ENCODE measurements around the gene DARS1.
"Not testable (repeated sequence)": the region's sequence is repeated elsewhere in the genome, so short reads cannot be mapped to it uniquely, and the experiment has no call there.

DARS1 gene

DNA sequence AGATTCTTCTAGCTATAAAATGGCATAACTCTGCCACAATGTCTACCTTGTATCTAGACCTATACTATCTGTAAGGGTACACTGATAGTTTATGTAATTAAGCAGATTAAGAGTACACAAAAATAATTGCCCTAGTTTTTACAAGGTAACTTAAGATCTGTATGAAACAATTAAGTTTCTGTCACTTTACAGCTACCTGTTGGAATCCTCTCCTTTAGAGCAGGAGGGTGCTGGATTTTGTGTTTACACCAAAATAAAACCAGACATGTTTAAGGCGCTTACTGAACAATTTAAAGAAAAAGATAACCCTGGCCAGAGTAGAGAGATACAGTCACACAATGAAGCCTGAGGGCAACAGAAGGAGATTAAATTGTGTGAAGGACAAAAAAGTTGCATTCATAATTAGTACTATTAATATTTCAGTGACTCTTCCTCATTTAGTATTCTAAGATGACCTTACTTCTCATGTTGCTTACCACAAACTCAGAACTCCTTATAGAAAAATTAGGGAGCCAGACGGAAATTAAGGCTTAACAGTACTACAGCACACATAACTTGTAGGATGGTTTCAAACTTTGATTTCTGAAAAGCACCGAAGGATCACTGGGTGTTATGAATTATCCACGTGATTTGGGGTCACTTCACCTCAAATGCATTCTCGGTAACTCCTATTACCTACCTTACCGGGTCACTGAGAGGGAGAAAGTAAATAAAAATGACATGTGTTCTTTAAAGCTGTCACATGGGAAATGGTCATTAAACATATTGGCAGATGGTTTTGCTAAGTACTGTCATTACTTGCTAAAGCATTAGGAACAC lies 1.0 kb downstream of the DARS1 start:
- no peak for DNase-seq (ENCODE audit: low read depth in 2 of 2)

DNA sequence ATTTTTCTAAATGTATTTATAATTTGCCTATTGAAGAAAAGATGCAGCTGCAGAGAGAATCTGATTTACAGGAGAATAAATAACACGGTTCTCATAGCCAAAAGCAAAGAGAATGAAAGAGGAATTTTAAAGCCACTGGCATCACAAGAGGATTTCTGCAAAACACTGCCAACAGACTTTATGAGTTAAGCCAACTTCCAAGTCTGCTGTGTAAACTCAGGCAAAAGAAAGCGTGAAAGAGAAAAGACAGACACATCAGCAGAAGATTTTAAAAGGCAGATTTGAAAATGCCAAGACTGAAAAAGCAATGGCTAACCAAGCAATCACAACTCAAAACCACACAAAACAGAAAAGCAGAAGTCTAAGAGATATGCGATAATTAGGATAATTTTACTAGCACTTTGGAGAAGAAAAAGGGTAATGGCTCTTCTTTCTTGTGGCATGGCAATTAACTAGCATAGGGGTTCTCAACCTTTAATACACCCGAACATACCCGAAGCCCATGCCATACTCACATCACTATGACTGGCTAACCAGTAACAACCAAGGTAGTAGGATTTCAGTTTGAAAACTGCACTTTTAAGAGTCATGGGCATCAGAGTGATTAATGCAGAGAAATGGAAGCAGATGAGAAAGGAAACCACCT lies 4.9 kb downstream of the DARS1 start:
- DNase-seq (ENCODE audit: low read depth in 2 of 2), result no peak

DNA sequence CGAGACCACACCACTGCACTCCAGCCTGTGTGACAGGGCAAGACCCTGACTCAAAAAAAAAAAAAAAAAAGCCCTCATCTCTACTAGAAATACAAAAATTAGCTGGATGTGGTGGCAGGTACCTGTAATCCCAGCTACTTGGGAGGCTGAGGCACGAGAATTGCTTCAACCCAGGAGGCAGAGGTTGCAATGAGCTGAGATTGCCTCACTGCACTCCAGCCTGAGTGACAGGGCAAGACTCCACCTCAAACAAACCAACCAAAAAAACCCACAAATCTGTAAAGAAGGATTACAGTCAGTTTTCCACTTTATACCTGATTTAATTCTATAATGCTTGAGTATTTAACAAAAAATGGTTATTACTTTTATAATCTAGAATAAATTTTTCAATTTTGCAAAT lies 9.7 kb downstream of the DARS1 start:
- DNase-seq (ENCODE audit: low read depth in 2 of 2), result no peak

DNA sequence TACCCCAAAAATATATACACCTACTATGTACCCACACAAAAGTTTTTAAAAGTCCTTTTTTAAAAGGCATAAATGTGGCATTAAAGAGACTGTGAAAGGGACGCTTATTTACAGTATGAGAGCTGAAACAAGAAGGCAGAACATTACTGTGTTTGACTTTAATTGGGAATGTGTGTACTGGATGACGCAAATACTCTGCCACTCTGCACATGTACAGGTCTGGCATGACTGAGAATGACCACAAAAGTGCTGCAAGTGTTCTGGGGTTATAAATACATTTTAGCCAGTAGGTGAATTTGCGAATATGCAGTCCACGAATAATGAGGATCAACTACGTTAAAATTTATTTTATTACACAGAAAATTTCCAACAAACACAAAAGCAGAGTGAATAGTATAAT lies 11.4 kb downstream of the DARS1 start:
- no peak for DNase-seq (ENCODE audit: low read depth in 2 of 2)

DNA sequence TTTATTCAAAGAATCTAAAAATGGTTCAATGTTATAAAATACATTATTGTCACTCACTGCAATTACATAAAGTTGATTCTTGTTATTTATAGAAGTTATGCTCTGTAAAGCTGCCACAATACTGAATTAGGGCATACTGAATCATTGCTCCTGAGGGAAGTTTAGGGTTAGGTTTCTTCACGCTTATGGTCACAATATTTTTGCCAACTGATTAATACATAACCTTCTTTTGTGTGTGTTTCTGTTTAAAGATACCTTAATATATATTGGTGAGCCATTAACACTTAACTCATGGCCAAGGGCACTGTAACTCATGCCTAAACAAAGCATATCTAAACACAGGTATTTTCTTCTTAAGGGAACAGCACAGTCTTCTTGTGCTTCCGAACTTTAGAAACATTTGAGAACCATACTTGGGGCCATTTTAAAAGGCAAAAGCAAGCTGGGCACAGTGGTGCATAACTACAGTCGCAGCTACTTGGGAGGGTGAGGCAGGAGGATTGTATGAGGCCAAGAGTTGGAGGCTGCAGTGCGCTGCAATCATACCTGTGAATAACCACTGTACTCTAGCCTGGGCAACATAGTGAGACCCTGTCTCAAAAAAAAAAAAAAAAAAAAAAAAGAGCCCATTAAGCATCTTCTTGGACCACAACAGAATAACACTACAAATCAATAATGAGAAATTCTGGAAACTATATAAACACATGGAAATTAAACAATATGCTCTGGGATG lies 15.6 kb downstream of the DARS1 start:
- no peak for DNase-seq (ENCODE audit: low read depth in 2 of 2)

DNA sequence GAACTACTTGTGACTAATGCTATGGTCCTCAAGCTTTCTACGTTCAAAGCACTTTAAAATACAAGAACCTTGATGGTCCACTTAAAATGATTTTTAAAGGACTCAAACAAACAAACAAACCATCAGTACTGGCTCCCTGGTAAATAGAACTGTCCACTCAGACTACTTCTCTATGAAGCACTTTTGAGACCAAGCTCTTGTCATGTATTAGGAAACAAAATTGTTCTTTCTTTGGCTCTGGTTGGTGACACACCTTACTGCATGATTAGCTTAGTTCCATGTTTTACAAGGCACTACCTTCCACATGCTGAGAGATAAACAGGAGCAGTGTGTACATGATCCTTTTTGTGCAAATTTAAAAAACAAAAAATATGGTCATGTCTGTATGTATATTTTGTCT lies 19.7 kb downstream of the DARS1 start:
- no peak for DNase-seq (ENCODE audit: low read depth in 2 of 2)

DNA sequence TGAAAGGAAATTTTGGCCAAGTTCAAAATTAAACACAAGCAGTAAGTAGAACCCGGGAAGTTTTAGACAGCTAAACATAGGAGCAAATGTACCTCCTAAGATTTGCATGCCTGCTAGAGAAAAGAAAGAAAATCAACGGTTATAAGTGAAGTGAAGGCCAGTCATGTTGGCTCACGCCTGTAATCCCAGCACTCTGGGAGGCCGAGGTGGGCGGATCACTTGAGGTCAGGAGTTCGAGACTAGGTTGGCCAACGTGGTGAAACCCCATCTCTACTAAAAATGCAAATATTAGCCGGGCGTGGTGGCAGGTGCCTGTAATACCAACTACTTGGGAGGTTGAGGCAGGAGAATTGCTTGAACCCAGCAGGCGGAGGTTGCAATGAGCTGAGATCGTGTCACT lies 21.0 kb downstream of the DARS1 start:
- DNase-seq (ENCODE audit: low read depth in 2 of 2), result not testable (repeated sequence)

DNA sequence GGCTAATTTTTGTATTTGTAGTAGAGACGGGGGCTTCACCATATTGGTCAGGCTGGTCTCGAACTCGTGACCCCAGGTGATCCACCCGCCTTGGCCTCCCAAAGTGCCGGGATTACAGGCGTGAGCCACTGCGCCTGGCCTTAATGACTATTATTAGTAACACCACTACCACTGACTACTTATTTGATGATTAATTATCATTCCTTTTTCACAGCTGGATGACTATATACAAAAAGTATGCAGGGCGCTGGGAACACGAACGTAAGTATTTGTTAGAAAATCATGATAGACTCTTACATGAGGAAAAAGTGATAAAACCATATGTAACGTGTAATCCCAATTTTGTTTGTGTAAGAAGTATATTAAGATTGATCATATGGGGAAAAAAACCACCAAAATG lies 21.6 kb downstream of the DARS1 start:
- DNase-seq (ENCODE audit: low read depth in 2 of 2), result no peak

DNA sequence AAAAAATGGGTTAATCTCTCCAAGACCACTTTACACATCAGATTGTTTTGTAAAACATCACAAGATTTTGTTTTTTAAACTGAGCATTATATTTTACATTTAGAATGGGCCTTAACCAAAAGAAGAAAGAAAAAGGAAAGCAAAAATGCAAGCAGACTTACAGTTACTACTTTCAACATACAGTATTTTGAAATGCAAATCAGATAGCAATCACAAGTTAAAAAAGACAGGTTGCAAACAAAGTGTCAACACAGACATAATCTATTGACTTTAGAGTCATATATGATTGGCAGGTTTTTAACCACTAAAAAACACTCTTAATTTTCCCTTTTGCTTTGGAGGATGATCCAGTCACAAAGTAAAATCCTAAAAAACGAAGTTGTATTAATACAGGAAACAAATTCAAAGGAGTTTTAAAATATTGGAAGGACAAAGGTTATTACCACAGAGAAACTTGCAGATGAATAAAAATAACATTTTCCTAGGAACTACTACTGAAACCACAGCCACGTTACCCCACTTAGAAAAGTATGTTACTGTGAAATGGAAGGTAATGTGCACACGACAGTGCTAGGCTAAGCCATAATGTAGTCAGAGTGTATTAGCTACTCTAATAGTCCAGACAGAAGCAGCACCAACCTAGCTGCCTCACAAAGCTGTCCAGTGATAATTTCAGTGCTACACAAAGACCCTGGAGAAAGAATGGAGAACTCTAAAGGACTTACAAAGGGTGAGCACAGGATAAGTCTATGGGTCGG lies 22.9 kb downstream of the DARS1 start:
- no peak for DNase-seq (ENCODE audit: low read depth in 2 of 2)

DNA sequence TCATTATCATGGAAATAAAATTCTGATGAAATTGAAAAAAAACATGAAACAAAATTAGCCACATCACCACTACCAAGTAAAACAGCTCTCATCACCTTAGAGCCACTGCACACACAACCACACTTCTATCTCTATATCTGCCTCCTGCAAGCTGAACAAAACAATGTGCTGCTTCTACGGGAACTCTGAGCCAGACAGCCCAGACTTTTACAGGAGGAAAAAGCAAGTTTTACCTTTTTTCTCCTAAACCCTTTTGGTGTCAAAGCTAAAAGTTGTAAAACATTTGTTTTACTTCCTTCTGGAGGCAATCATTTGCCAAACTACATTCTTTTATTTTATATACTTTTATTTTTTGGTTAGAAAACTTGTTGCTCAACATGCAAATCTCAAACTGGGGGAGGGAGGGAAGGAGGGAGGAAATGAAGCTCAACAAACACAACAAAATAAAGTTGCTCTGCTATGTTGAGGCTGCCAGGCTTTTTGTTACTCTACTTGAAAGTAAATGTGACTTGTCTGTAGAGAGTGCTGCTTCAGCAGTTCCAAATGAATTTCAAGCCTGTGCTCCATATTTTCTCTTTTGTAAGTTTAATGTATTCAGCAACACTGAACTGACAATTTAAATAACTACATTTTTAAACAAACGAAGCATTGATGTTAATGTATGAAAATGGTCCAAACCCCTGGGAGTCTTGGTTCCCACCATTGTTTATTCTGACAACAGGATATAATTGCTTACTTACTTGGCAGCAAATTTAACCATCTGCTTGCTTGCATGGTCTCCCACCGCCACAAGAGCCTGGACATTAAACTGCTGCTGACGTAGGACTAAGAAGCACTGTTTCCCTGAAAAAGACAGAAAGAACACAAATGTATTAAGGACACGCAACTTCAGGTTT lies 24.5 kb downstream of the DARS1 start:
- DNase-seq (ENCODE audit: low read depth in 2 of 2), result no peak

DNA sequence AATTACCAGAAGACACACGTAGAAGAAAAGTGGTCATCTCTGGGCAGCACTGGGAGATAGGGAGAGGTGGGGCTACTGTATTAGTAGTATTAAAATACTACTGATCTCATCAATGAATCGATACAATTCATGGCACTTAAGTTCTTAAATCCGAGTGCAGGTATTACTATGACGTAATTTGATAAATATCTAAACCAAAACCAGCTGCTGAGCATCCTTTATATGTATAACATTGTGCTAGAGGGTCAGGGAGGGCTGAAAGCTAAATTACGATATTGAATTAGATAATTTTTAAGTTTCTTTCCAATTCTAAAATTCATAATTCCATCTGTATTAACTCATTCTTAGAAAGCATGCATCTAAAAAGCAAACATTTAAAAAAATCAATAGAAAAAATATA lies 25.3 kb downstream of the DARS1 start:
- DNase-seq (ENCODE audit: low read depth in 2 of 2), result no peak

DNA sequence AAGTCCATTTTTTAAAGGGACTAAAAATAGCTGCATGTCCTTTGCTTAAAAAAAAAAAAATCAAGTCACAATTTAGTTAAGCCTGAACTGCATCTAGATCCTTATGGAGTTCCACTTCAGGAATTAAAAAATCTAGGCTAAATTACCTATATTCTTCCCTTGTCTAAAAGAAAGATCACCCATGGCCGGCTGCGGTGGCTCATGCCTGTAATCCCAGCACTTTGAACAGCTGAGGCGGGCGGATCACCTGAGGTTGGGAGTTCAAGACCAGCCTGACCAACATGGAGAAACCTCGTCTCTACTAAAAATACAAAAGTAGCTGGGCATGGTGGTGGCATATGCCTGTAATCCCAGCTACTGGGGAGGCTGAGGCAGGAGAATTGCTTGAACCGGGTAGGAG lies 26.5 kb downstream of the DARS1 start:
- DNase-seq (ENCODE audit: low read depth in 2 of 2), result not testable (repeated sequence)

DNA sequence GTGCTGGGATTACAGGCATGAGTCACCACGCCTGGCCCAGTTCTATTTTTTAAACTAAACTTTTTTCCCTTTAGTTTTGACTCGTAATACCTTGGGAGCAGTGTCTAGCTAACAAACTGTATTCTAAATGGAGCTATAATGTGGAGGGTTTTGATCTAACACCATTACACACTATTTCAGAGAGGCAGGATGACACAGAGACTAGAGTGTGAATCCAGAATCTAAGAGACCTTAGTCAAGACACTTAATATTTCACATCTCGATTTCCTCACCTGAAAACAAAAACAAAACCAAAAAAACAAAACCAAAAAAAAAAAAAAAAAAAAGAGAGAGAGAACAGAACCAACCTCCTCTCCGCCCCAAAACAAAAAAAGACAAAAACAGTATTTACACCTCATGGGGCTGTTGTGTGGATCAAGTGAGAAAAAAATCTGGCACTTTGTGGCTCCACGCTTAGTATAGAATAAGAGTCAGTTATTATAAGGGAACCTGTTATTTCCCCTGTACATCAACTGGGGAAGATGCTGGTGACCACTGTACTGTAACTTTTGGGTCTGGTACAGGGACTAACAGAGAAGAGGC lies 31.3 kb downstream of the DARS1 start:
- DNase-seq (ENCODE audit: low read depth in 2 of 2), result no peak

DNA sequence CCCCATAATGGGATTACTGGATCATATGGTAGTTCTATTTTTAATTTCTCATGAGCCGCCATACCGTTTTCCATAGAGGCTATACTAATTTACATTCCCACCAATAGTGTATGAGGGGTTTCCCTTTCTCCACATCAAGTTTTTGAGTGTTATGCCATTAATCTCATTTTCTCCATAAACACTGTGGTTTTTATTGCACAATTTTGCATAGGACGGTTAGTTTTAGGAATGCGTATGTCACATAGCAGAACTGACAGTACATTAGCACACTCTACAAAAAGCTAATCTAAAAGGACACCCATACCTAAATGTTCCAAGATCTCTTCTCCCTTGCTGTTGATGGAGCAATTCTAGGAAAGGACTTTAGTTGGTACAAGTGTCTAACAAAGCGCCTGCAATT lies 32.5 kb downstream of the DARS1 start:
- DNase-seq (ENCODE audit: low read depth in 2 of 2), result no peak

DNA sequence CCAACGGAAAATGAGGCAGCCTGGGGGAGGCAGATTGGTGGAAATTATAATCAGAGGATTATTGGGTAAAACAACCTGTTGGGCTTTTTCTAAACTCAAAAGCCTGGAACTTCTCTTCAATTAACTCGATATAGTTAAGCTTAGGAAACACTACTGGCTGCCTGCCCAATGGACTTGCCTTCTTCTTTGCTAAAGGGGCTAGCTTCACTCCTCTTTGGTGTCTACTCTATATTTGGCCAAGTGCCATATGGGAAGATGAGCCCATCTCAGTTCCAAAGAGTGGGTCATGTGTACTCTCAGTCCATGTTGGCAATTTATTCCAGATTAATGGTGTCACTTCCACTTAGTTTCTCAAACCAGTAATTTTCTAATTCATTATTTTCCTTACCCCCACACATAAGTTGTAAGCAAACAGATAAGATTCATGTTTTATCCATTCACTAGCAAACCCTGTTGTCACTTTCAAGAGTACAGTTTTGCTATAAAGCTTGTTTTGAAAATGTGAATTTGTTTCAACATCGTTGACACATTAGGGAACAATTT lies 34.3 kb downstream of the DARS1 start:
- DNase-seq (ENCODE audit: low read depth in 2 of 2), result no peak

DNA sequence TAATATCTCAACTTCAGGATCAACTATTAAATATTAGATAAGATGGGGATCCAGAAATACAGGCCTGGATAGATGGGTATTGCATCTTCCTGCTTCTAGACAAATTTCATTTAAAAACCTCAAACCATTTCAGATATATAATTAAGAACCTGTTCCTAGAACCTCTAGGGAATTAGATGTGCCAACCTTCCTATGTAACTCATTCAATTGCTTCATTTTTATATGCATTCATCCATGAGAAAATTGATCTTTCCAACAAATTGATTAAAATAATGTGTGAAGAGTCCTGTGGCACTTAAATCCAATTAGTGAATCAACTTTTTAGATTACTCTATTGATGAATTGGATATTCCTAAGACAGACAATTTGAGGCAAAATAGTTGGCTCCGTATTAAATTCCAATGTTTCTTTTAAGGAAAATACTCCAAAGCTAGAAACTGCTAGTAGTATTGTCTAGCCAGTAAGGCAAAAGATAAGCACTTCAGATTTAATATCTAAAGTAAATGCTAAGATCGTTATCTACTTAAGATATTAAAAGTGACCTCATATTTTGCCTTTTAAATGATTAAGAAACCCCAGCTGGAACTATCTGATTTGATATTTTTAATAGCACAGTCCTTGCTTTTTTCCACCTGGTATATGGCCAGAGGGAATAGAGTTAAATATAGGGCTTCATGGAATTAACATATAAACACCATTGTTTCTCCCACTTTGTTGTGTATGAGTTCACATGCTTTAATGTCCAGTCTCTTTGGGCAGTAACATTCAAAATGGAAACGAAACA lies 35.8 kb downstream of the DARS1 start:
- DNase-seq (ENCODE audit: low read depth in 2 of 2), result no peak

DNA sequence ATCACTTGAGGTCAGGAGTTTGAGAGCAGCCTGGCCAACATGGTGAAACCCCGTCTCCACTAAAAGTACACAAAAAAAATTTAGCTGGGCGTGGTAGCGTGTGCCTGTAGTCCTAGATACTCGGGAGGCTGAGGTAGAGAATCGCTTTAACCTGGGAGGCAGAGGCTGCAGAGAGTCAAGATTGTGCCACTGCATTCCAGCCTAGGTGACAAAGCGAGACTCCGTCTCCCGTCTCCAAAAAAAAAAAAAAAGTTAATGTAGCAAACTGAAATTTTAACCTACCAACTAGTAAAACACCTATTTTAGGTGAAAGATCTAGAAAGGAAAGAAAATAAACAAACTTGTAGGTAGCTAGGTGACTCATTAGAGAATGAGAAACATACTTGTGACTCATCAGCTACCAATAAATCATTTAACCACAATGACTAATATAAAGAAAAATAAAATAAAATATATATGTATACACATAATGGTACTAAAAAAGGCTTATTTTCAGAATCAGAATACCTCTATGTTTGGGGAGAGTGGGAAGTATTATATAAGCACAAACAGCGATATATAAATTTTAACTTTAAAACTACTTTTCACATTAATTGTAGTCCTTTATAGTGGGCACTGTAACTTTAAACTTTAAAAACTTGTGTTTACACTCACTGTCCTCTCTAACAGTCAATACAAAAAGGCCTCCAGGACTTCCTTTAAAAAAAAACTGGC lies 36.6 kb downstream of the DARS1 start:
- no peak for DNase-seq (ENCODE audit: low read depth in 2 of 2)

DNA sequence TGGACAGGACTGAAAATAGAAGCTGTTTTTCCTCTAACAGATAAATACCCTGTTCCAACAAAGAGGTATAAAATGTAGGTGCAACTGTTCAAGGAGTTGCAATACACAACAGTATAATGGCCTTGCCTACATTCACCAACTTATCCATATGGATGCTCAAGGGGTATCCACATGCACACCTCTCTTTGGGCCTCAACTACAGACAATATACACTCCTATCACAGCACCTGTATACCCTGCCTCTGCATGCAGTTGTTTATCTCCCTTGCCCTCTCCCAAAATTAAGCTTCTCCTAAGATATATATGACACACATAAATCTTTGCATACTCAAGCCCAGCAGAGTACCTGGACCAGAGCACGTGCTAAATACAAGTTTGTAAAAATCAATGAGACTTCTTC lies 37.3 kb downstream of the DARS1 start:
- no peak for DNase-seq (ENCODE audit: low read depth in 2 of 2)

DNA sequence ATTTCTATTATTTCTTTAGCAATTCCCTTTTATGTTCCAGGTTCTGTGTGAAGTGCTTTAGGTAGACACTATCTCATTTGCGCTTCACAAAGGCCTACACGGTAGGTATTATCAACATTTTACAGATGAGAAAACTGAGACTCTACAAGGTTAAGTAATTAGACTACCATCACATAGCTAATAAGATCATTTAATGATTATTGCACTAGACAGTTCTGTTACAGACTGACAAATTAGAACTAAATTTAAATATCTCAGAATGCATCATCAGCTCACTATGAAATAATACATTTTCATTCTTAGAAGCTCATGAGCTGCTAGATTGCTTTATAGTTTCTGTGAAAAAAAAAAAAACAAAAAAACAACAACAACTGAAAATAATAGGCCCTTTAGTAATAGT lies 37.9 kb downstream of the DARS1 start:
- no peak for DNase-seq (ENCODE audit: low read depth in 2 of 2)
